K562 (cell line): Measurements from ENCODE around the gene TBL2. TPM values are rescaled to one million over a fixed set of nuclear protein-coding genes. Genes with fewer than 3 reads are reported as not detected.
A peak's percentile ranks its signal among the peaks of the same experiment; 100 is the strongest.

Experiments used
- BDP1 ChIP-seq: IDR thresholded peaks from 3 replicates; pipeline ENCODE4 v1.6.1; 2011; ENCODE audit not compliant: insufficient read length, insufficient read depth
- CREB3 ChIP-seq: fragments of 450-650 bp; conservative IDR thresholded peaks from 2 replicates; pipeline ENCODE4 v1.6.1; 2016; ENCODE audit warnings: missing genetic modification characterization, low read depth, mild to moderate bottlenecking, missing compliant biosample characterization, moderate library complexity
- FIP1L1 ChIP-seq: fragments of 200-400 bp; formaldehyde crosslinking; IDR thresholded peaks from 2 replicates; pipeline ENCODE4 v1.6.1; 2018; ENCODE audit warnings: mild to moderate bottlenecking, low read depth, low read length; ENCODE audit not compliant: poor library complexity, severe bottlenecking
- GABPA ChIP-seq: fragments of 200-800 bp; sonication (Bioruptor generic); conservative IDR thresholded peaks from 2 replicates; pipeline ENCODE4 v1.6.1; 2016; ENCODE audit warnings: low read depth, missing genetic modification characterization, missing compliant biosample characterization
- KDM2B ChIP-seq: fragments of 250-450 bp; sonication (Bioruptor Pico); IDR thresholded peaks from 2 replicates; pipeline ENCODE4 v1.8.0; 2021; ENCODE audit warnings: mild to moderate bottlenecking, moderate library complexity
- MAFF ChIP-seq: IDR thresholded peaks from 2 replicates; pipeline ENCODE4 v1.6.1; 2012; ENCODE audit warnings: low read length, improper control_type of control experiment
- NFIC ChIP-seq: fragments of 450-650 bp; IDR thresholded peaks from 2 replicates; pipeline ENCODE4 v1.6.1; 2017; ENCODE audit warnings: mild to moderate bottlenecking, inconsistent platforms
- POLR2AphosphoS5 ChIP-seq: IDR thresholded peaks from 2 replicates; pipeline ENCODE4 v1.6.1; 2011; ENCODE audit warnings: mild to moderate bottlenecking, low read depth, low read length, moderate library complexity; ENCODE audit not compliant: control insufficient read depth, insufficient read depth
- POLR3G ChIP-seq: IDR thresholded peaks from 2 replicates; pipeline ENCODE4 v1.6.1; 2011; ENCODE audit not compliant: insufficient read length, insufficient replicate concordance; ENCODE audit errors: extremely low read depth
- SMARCA4 ChIP-seq: fragments of 450-650 bp; IDR thresholded peaks from 2 replicates; pipeline ENCODE4 v1.6.1; 2016
- TSHZ1 ChIP-seq: fragments of 250-450 bp; sonication (Bioruptor Pico); IDR thresholded peaks from 2 replicates; pipeline ENCODE4 v1.4.0; 2020; ENCODE audit warnings: mild to moderate bottlenecking, moderate library complexity
- ZNF277 ChIP-seq: fragments of 250-450 bp; sonication (Bioruptor Pico); IDR thresholded peaks from 2 replicates; pipeline ENCODE4 v1.8.0; 2022; ENCODE audit warnings: inconsistent platforms, mild to moderate bottlenecking, moderate library complexity, borderline replicate concordance
- ZNF398 ChIP-seq: fragments of 250-450 bp; sonication (Bioruptor Pico); IDR thresholded peaks from 2 replicates; pipeline ENCODE4 v1.8.0; 2021; ENCODE audit warnings: moderate library complexity, mild to moderate bottlenecking, inconsistent platforms
- polyA plus RNA-seq, 8 experiments: library from polyadenylated mRNA; depleted of rRNA in 4 of 8; stranded (reverse) in 5 of 8; unstranded in 3 of 8; fragments of >200 nt; fragmentation: Nextera tagmentation in 2 of 8; fragmentation: Illumina TruSeq in 1 of 8; extraction: Ambion mirVana in 2 of 8; extraction: Trizol in 1 of 8; gene quantifications; 2 replicates each; pipeline versions ENCODE4 v1.2.1 to v1.2.3, GENCODE V29; 2011 to 2014; ENCODE audit warnings: inconsistent platforms in 1 of 8, missing spikeins in 1 of 8
- total RNA-seq, 7 experiments: library from RNA; depleted of rRNA in 6 of 7; stranded (reverse); fragments of >200 nt in 6 of 7; fragmentation: Illumina TruSeq in 2 of 7; extraction: Trizol in 2 of 7; gene quantifications; 2 replicates each; pipeline versions ENCODE4 v1.2.1 to v1.2.3, GENCODE V29; 2011 to 2021; ENCODE audit warnings: low replicate concordance in 1 of 7
- TF ChIP-seq, protein P1 (sequence below), 3 experiments: fragments of 200-800 bp in 1 of 3; fragments of 250-450 bp in 1 of 3; fragments of 450-650 bp in 1 of 3; sonication (Bioruptor Pico) in 1 of 3; sonication (Bioruptor generic) in 1 of 3; formaldehyde crosslinking in 1 of 3; IDR thresholded peaks; 2 replicates each; pipeline versions ENCODE4 v1.6.1 to v1.8.0; 2016 to 2022; ENCODE audit warnings: mild to moderate bottlenecking in 2 of 3, missing genetic modification characterization in 2 of 3, missing compliant biosample characterization in 1 of 3, moderate library complexity in 1 of 3

Gene TBL2
- total and polyA plus RNA-seq, 9 of the 15 experiments (the other 6 are each of a cell fraction or from before 2014, with no cell fraction given), result 2.5 to 123 (median 49.2) TPM

DNA sequence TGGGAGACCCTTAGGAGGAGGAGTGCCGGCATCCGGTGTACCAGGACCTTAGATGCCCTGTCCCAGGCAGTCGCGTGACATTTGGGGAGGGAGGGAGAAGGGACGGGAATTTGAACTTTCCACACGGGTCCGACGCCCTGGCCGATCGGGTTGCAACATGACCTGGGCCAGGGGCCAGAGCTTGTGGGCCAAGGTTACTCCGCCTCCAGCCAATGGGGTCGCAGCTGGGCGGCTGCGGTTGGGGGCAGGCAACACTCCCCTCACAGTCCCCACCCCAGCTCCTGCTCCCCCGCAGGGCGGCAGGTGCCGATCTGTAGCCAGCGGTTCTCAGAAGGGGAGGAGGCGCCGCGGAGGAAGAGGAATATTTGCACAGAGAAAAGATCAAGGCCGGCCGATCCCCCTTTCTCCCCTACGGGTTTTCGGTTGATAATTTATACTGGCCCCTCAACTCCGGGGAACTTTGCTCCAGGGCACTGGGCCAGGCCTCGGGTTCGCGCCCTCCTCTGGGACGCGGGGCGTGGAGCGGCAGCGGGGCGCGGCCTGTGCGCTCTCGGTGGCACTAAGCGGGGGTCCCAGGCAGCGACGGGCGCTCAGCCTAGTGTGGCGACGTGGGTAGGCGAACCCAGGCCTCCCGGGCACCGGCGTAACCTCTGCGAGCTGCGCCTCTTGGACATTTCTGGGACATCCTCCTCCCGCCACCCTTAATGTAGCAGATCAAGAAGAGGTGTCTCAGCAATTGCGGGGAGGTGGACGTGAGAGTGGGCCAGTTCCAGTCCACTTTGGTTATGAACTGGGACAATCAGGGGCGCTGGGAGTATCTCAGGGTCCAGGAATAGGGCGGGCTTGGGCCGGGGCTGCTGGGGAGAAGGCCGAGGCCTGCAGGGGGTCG is 44.8 kb upstream of the TBL2 start (continued):
- TF ChIP-seq, protein P1, sequence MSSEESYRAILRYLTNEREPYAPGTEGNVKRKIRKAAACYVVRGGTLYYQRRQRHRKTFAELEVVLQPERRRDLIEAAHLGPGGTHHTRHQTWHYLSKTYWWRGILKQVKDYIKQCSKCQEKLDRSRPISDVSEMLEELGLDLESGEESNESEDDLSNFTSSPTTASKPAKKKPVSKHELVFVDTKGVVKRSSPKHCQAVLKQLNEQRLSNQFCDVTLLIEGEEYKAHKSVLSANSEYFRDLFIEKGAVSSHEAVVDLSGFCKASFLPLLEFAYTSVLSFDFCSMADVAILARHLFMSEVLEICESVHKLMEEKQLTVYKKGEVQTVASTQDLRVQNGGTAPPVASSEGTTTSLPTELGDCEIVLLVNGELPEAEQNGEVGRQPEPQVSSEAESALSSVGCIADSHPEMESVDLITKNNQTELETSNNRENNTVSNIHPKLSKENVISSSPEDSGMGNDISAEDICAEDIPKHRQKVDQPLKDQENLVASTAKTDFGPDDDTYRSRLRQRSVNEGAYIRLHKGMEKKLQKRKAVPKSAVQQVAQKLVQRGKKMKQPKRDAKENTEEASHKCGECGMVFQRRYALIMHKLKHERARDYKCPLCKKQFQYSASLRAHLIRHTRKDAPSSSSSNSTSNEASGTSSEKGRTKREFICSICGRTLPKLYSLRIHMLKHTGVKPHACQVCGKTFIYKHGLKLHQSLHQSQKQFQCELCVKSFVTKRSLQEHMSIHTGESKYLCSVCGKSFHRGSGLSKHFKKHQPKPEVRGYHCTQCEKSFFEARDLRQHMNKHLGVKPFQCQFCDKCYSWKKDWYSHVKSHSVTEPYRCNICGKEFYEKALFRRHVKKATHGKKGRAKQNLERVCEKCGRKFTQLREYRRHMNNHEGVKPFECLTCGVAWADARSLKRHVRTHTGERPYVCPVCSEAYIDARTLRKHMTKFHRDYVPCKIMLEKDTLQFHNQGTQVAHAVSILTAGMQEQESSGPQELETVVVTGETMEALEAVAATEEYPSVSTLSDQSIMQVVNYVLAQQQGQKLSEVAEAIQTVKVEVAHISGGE (CRISPR knock-in tag; IDR thresholded peaks at IDR 0.05), result no peak
- TF ChIP-seq POLR3G, result no peak
- no peak for TF ChIP-seq GABPA (tag)
- no peak for TF ChIP-seq BDP1
- no peak for TF ChIP-seq TSHZ1 (CRISPR knock-in tag)
- TF ChIP-seq KDM2B (CRISPR knock-in tag), result 0 out of 2 replicates have a peak, but pooled peaks have one; percentile 28
- 0 out of 2 replicates have a peak, but pooled peaks have one; percentile 43 for TF ChIP-seq SMARCA4
- no peak for TF ChIP-seq POLR2AphosphoS5
- TF ChIP-seq ZNF277 (CRISPR knock-in tag), result no peak
- TF ChIP-seq ZNF398 (CRISPR knock-in tag), result no peak
- TF ChIP-seq CREB3, result no peak
- no peak for TF ChIP-seq MAFF
- peak; percentile 51 for TF ChIP-seq NFIC
- no peak for TF ChIP-seq FIP1L1
